Caki2 (cell line): ENCODE measurements around the gene TMEM9B. TPM values are rescaled to one million over a fixed set of nuclear protein-coding genes. Genes with fewer than 3 reads are reported as not detected.
"Not testable (repeated sequence)": the region's sequence is repeated elsewhere in the genome, so short reads cannot be mapped to it uniquely, and the experiment has no call there.

Experiments
- DNase-seq: peaks from one replicate; pipeline ENCODE4 v3.0.0-alpha.2; 2015; ENCODE audit warnings: low read depth
- in situ Hi-C: cut with HindIII; loops from 2 replicates; pipeline ENCODE4 v1.10.0; 2016; ENCODE audit warnings: low sequenced_read_pairs, low pct_unique_long_range_greater_than_20kb, mixed read lengths
- total RNA-seq: library from RNA; depleted of rRNA; stranded (reverse); fragments of >200 nt; shearing (Covaris generic); gene quantifications from 2 replicates; pipeline ENCODE4 v1.2.3, GENCODE V29; 2014; ENCODE audit warnings: low replicate concordance

TMEM9B gene
- total RNA-seq, 1 experiment from 2014 or later, result 24.2 TPM

GRCh38 chr11:8935789-8936188 lies 28.5 kb downstream of the TMEM9B start:
- in situ Hi-C loops, DNase-seq: not testable (repeated sequence)

- in situ Hi-C loops, result no loop called here
- DNase-seq, result no peak
Measured at GRCh38 chr11:8934742-8935488, 29.3 kb downstream of the TMEM9B start.

DNA sequence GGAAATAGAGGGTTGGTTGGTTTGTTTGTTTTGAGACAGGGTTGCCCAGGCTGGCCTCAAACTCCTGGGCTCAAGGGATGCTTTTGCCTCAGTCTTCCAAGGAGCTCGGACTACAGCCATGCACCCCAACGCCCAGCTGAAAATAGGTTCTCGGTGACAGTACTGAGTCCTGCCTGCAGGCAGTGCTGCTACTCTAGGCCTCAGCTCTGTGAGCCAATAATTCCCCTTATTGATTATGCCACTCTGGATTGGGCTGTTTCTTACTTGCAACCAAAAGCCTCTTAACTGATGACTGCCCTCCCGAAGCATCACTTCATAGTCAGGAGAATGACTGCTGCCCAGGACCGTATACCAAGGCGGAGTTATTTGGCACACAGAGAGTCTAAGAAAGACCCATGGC lies 30.3 kb downstream of the TMEM9B start:
- in situ Hi-C loops, result no loop called here

GRCh38 chr11:8932564-8933180 lies 31.6 kb downstream of the TMEM9B start, which contains the start of gene C11orf16:
Gene C11orf16 (minus strand): TSS chr11:8932947. CDS start chr11:8932308, 639 bp downstream.
- in situ Hi-C loops, result no loop called here
- DNase-seq, result no peak

More for the DNA sequence above, 30.3 kb downstream of the TMEM9B start:
- DNase-seq, result no peak

- DNase-seq, result no peak
- in situ Hi-C loops, result no loop called here
Measured at GRCh38 chr11:8930456-8931175, 33.6 kb downstream of the TMEM9B start.

DNA sequence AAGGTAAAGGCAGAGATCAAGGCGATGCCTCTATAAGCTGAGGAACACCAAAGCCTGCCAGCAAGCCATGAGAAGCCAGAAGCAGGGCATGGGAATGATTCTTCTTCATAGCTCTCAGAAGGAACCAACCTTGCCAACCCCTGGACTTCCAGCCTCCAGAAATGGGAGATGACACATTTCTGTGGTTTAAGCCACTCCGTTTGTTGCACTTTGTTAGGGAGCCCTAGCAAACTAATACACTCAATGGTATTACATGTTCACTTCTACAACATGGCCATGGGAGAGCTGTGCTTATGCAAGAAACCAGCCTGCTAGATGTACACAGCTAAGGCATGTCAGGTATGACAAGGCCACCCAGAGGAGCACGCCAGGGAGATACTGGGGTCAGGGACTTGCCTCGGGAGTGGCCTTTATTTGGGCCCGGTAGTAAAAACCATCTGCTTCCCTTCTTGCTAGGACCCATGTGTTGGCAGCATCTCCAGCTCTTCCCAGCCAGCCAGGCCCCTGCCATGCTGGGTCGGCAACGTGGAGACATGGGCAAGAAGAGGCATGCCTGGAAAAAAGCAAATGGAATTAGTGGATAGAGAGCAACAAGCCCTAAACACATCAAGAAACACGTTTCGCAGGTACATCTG lies 35.1 kb downstream of the TMEM9B start:
- in situ Hi-C loops, result no loop called here
- DNase-seq, result no peak

GRCh38 chr11:8928205-8928604 lies 36.0 kb downstream of the TMEM9B start:
- no peak for DNase-seq
- in situ Hi-C loops, result no loop called here

DNA sequence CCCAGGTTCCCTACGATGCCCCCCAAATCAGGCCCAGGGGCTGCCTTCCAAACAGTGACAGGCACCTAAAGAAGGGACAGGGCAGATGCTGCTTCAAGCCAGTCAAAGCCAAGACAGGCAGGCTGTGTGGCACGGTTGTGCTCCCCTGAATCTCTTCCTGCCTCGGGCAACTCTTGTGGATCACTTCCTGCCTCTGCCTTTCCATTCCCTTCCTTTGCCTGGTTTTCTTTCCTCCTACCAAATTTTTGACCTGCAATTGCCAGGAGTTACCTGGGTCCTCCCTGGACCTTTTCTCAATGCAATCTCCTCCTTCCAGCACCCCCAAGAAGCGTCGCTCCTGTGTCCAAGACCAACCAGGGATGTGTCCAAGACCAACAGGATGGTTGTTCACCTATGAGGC lies 37.0 kb downstream of the TMEM9B start:
- in situ Hi-C loops, result no loop called here
- no peak for DNase-seq

DNA sequence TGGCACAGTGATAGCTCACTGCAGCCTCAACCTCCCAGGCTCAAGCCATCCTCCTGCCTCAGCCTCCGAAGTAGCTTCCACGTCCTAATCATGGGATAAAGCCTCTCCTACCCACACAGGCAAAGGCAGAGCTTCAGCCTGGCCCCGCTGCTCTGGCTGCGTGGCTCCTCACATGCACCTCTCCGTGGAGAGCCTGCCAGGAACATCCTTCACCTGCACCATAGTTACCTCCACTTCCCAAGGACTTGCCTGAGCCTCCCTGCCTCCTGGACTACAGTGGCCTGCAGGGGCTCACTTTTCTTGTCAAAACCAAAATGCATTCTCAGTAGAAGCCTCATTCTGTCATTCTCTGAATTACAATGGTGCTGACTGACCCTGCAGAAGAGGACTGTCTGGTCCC lies 38.0 kb downstream of the TMEM9B start:
- in situ Hi-C loops, result no loop called here
- DNase-seq, result no peak

DNA sequence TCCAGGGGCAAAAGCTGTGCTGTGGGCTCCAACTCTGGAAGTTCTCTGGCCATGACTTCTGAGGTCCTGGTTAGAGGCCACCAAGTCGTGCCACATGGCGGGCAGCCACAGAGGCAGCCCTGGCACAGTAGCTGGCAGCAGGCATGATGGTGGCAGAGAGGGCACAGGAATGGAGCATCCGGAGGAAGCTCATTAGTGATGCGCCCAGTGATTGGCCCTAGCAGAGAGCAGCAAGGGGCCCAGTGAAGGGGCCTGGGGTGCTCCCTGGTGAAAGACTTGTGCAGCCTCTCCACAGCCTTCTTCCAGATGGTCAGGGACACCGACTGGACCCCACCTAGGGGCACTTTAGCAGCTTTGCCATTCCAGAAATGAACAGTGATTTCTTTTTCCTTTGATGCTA lies 38.5 kb downstream of the TMEM9B start:
- DNase-seq, result no peak
- in situ Hi-C loops, result no loop called here

GRCh38 chr11:8922691-8923090 lies 41.6 kb downstream of the TMEM9B start:
- in situ Hi-C loops, result no loop called here
- no peak for DNase-seq

- in situ Hi-C loops, result no loop called here
- peak; percentile 29 for DNase-seq
Measured at GRCh38 chr11:8917157-8917825, 47.0 kb downstream of the TMEM9B start.

- in situ Hi-C loops, result no loop called here
- no peak for DNase-seq
Measured at GRCh38 chr11:8914661-8915018, 49.6 kb downstream of the TMEM9B start.

DNA sequence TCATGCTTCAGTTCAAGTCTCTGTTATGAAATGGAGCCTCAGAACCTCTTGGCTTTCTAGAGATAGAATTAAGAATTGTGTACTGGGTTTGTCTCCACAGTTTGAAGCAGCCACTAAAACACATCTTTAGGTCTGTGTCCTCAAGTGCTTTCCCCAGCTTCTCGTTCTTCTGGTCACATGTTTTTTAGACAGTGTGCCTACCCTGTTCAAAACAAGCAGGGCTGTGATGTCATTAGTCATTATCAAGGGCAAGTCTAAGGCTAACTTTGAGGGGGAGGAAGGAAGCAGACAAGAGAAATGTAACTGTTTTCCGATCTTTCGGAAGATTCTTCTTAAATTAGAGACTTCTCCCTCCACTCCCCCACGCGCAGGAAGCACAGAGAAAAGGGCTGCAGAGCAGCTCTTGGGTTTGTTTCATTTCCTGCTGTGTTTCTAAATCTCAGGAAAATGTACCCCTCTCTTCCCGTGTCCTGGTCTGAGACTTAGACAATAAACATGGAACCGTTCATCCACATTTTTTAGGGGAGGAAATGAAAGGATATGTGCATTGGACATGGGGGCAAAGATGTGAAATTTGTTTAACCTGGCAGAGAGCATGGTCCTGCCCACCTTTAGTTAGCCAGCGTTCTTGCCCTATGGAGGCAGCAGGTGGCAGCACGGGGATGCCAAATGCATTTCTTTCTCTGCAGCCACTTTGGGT lies 50.1 kb downstream of the TMEM9B start:
- in situ Hi-C loops, result no loop called here
- peak; percentile 19 for DNase-seq

GRCh38 chr11:8911029-8911823 lies 53.0 kb downstream of the TMEM9B start, which contains the start of gene AKIP1:
Gene AKIP1 (plus strand): TSS chr11:8911189. CDS start chr11:8911450, 261 bp downstream.
- in situ Hi-C loops, result no loop called here
- peak; percentile 90 for DNase-seq

- in situ Hi-C loops, result no loop called here
- no peak for DNase-seq
Measured at GRCh38 chr11:8910649-8911026, 53.6 kb downstream of the TMEM9B start.

DNA sequence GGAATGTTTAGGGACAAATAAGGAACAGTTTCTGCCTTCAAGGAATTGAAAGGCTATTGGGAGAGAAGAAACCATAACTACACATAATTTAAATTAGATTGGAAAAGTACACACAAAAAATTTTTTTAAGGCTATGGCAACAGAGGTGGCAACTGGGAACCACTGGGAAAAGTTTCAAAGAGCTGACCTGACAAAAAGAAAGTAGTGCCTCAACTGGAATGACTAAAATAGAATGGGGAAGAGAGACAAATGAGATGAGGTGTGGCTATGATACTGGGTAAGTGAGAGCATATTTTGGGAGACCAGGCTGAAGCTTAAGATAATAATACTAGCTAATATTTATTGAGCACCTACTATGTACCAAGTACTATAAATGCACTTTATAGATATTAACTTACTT lies 56.1 kb downstream of the TMEM9B start:
- in situ Hi-C loops, result no loop called here
- DNase-seq, result no peak
